SU-DHL-6 (cell line): ENCODE data around the gene SLC2A3.
"Not testable (repeated sequence)": the region's sequence is repeated elsewhere in the genome, so short reads cannot be mapped to it uniquely, and the experiment has no call there.

ENCODE experiments used
- H2AFZ ChIP-seq: fragments of 200-600 bp; sonication (generic); 2 replicates; pipeline ENCODE4 v1.6.1; 2014; ENCODE audit warnings: low read depth, mild to moderate bottlenecking, moderate library complexity, mixed read lengths, antibody characterized with exemption, low read length; ENCODE audit not compliant: severe bottlenecking
- H3F3A ChIP-seq: fragments of 200-600 bp; shearing (Covaris generic); 2 replicates; pipeline ENCODE4 v1.6.0; 2016; ENCODE audit warnings: antibody characterized with exemption, mild to moderate bottlenecking; ENCODE audit not compliant: insufficient read depth
- H3K27ac ChIP-seq: fragments of 200-600 bp; sonication (generic); 2 replicates; pipeline ENCODE4 v1.5.1; 2016; ENCODE audit warnings: low read depth, mild to moderate bottlenecking, low read length, moderate library complexity, mixed read lengths
- H3K27me3 ChIP-seq: fragments of 200-600 bp; sonication (generic), shearing (Covaris generic); 2 replicates; pipeline ENCODE4 v1.6.0; 2014; ENCODE audit warnings: mild to moderate bottlenecking, low read length
- H3K36me3 ChIP-seq: fragments of 200-600 bp; sonication (generic); 2 replicates; pipeline ENCODE4 v1.6.1; 2014; ENCODE audit warnings: mild to moderate bottlenecking, low read length, mixed read lengths
- H3K4me2 ChIP-seq: fragments of 300-600, 200-600 bp; shearing (Covaris generic), sonication (generic); 2 replicates; pipeline ENCODE4 v1.6.0; 2014; ENCODE audit warnings: low read length, low read depth, mild to moderate bottlenecking; ENCODE audit not compliant: poor library complexity, severe bottlenecking
- H3K4me3 ChIP-seq: fragments of 200-600 bp; sonication (generic); 2 replicates; pipeline ENCODE4 v1.5.1; 2014; ENCODE audit warnings: antibody characterized with exemption, low read length, mild to moderate bottlenecking, mixed read lengths; ENCODE audit not compliant: insufficient read depth, poor library complexity, severe bottlenecking
- H3K79me2 ChIP-seq: fragments of 200-600 bp; sonication (generic); 2 replicates; pipeline ENCODE4 v1.6.1; 2014; ENCODE audit warnings: mild to moderate bottlenecking, low read length, moderate library complexity; ENCODE audit not compliant: insufficient read depth
- H3K9ac ChIP-seq: fragments of 200-600 bp; sonication (generic); 2 replicates; pipeline ENCODE4 v1.7.0; 2014; ENCODE audit warnings: mild to moderate bottlenecking, low read length
- H3K9me2 ChIP-seq: fragments of 200-600 bp; sonication (generic); replicated peaks from 2 replicates; pipeline ENCODE4 v1.6.1; 2014; ENCODE audit warnings: low read length; ENCODE audit not compliant: insufficient read depth
- H3K9me3 ChIP-seq: fragments of 200-600 bp; sonication (generic); 2 replicates; pipeline ENCODE4 v1.6.1; 2014; ENCODE audit warnings: low read length, mixed read lengths; ENCODE audit not compliant: insufficient read depth
- H4K20me1 ChIP-seq: fragments of 200-600 bp; sonication (generic); 2 replicates; pipeline ENCODE4 v1.6.1; 2014; ENCODE audit warnings: low read depth, mild to moderate bottlenecking, antibody characterized with exemption, low read length, moderate library complexity, mixed read lengths
- EZH2phosphoT487 ChIP-seq: fragments of 200-600 bp; sonication (generic), shearing (Covaris generic); conservative IDR thresholded peaks from 2 replicates; pipeline ENCODE4 v1.6.1; 2018; ENCODE audit warnings: mild to moderate bottlenecking, antibody characterized with exemption, low read length, moderate library complexity, mixed read lengths
- TF ChIP-seq, protein P1 (sequence below): fragments of 200-600 bp; sonication (generic); IDR thresholded peaks from one replicate; pipeline ENCODE4 v1.5.1; 2017; ENCODE audit warnings: antibody characterized with exemption, mild to moderate bottlenecking, low read length, moderate library complexity; ENCODE audit not compliant: insufficient read depth, poor library complexity, severe bottlenecking

Gene SLC2A3

GRCh38 chr12:7971765-7972164, 35.8 kb upstream of the SLC2A3 start:
- H3K36me3 ChIP-seq, H3K9me3 ChIP-seq, H4K20me1 ChIP-seq, H3K9me2 ChIP-seq, H3K79me2 ChIP-seq, H3K27me3 ChIP-seq: not testable (repeated sequence)
- peak overlapping the region; percentile 72 for H3K27ac ChIP-seq
- H3K9ac ChIP-seq, result peak overlapping the region; percentile 52
- H3F3A ChIP-seq, result peaks cover 12% of the 10 kb centered on the region
- peak overlapping the region; percentile 89 for H3K4me2 ChIP-seq
- H3K4me3 ChIP-seq, result peak overlapping the region; percentile 55
- peak overlapping the region; percentile 96 for H2AFZ ChIP-seq

GRCh38 chr12:7970475-7971252, 34.7 kb upstream of the SLC2A3 start:
- Histone ChIP-seq H3K36me3 (no peaks in the 10 kb centered on the region), H3K27ac (peak overlapping the region; percentile 72), H2AFZ (peak overlapping the region; percentile 96)

GRCh38 chr12:7966563-7966962, 30.6 kb upstream of the SLC2A3 start:
- H3K36me3 ChIP-seq, result no peaks in the 10 kb centered on the region
- peaks cover 12% of the 10 kb centered on the region for H3F3A ChIP-seq
- H2AFZ ChIP-seq, result no peak overlapping the region
- no peaks in the 10 kb centered on the region for H3K27me3 ChIP-seq
- no peaks in the 10 kb centered on the region for H3K9me3 ChIP-seq
- no peak for TF ChIP-seq EZH2phosphoT487
- TF ChIP-seq, protein P1, sequence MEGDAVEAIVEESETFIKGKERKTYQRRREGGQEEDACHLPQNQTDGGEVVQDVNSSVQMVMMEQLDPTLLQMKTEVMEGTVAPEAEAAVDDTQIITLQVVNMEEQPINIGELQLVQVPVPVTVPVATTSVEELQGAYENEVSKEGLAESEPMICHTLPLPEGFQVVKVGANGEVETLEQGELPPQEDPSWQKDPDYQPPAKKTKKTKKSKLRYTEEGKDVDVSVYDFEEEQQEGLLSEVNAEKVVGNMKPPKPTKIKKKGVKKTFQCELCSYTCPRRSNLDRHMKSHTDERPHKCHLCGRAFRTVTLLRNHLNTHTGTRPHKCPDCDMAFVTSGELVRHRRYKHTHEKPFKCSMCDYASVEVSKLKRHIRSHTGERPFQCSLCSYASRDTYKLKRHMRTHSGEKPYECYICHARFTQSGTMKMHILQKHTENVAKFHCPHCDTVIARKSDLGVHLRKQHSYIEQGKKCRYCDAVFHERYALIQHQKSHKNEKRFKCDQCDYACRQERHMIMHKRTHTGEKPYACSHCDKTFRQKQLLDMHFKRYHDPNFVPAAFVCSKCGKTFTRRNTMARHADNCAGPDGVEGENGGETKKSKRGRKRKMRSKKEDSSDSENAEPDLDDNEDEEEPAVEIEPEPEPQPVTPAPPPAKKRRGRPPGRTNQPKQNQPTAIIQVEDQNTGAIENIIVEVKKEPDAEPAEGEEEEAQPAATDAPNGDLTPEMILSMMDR, result no peak
- H3K9me2 ChIP-seq, result no peaks in the 10 kb centered on the region
- no peak overlapping the region for H3K4me3 ChIP-seq
- H3K27ac ChIP-seq, result no peak overlapping the region
- no peaks in the 10 kb centered on the region for H4K20me1 ChIP-seq
- no peak overlapping the region for H3K4me2 ChIP-seq
- no peaks in the 10 kb centered on the region for H3K79me2 ChIP-seq
- H3K9ac ChIP-seq, result no peak overlapping the region

More at GRCh38 chr12:7970475-7971252, 34.7 kb upstream of the SLC2A3 start:
- TF ChIP-seq, protein P1, result no peak
- no peak for TF ChIP-seq EZH2phosphoT487
- no peaks in the 10 kb centered on the region for H4K20me1 ChIP-seq
- no peaks in the 10 kb centered on the region for H3K9me3 ChIP-seq
- H3K79me2 ChIP-seq, result no peaks in the 10 kb centered on the region
- H3K4me3 ChIP-seq, result peak overlapping the region; percentile 55
- H3K4me2 ChIP-seq, result peak overlapping the region; percentile 89
- H3K27me3 ChIP-seq, result no peaks in the 10 kb centered on the region
- peaks cover 12% of the 10 kb centered on the region for H3F3A ChIP-seq
- no peaks in the 10 kb centered on the region for H3K9me2 ChIP-seq
- H3K9ac ChIP-seq, result peak overlapping the region; percentile 52

DNA sequence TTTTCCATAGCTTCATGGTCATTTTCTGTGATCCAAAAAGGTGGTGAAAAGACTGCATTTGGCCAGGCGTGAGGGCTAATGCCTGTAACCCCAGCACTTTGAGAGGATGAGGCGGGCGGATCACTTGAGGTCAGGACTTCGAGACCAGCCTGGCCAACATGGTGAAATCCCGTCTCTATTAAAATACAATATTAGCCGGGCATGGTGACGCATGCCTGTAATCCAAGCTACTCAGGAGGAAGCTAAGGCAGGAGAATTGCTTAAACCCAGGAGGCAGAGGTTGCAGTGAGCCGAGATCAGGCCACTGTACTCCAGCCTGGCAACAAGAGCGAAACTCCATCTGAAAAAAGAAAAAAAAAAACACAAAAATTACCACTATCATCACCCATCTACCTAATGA, 28.7 kb upstream of the SLC2A3 start:
- H3K4me3 ChIP-seq, H3K9me3 ChIP-seq, H3K9me2 ChIP-seq, H2AFZ ChIP-seq, H3K79me2 ChIP-seq, H3F3A ChIP-seq, H3K27ac ChIP-seq, H4K20me1 ChIP-seq, H3K9ac ChIP-seq, H3K36me3 ChIP-seq, H3K4me2 ChIP-seq, H3K27me3 ChIP-seq: not testable (repeated sequence)
